Heart left ventricle (tissue), 13 donors: ENCODE measurements around the gene ZFAND2B.

Experiments
- CTCF ChIP-seq, 12 donors: fragments of 200-600 bp; sonication (generic) in 4 of 12; IDR thresholded peaks; one replicate each; pipeline versions ENCODE4 v1.5.0 to v1.8.0; 2018 to 2022; ENCODE audit warnings: antibody characterized with exemption in 12 of 12, mild to moderate bottlenecking in 5 of 12
- POLR2A ChIP-seq, 2 donors: fragments of 450-650 bp; IDR thresholded peaks; one replicate each; pipeline ENCODE4 v1.6.1; 2017; ENCODE audit warnings: antibody characterized with exemption in 2 of 2, mild to moderate bottlenecking in 2 of 2, moderate library complexity in 2 of 2
- donor health status: ischemic (EF 13 %, LVEDD 7.1; RV severe dilation, severe dysfunction).
- donor health status: DM: no; HTN: yes; CAD: no.
- donor health status: DM: no; HTN: no; CAD: no.
- donor health status: ischemic (EF 25% LVEDD 6.9; RV normal size, moderate dysfunction).
- donor health status: ischemic (EF 25% LVEDD 5.7; RV mildly dilated, moderate dysfunction).
- donor health status: ischemic (EF 35%, LVEDD 5.7; RV mildly dilated, moderate dysfunction).
- donor health status: nonischemic (EF 11% LVEDD 7.7; RV severe dilation, severe dysfunction).
- donor health status: DM: yes; HTN: yes; CAD: no.
- donor health status: PGD.
- donor health status: ischemic (EF 29% LVEDD 5.4; RV normal size, mild dysfunction).
- donor health status: nonischemic (EF 23%, LVEDD 6.1; RV moderate dilation, normal function).

DNA sequence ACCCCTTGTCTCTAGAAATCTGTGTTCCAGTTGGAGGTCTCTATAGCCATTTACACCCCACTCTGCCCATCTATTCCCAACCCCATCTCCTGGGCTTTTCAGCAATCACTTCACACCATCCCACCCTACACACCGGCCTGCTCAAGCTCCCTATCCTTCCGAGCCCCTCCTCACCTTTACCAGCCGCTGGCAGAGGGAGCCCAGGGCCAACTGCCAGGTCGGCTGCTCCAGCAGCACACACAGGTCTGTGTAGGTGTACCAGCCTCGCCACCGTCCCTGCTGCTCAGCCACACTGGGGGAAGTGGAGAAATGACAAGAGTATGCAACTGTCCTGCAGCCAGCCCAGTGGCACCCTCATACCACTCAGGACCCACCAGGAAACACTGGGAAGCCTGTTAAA lies 33.4 kb upstream of the ZFAND2B start:
- TF ChIP-seq POLR2A (IDR thresholded peaks at IDR 0.05) (no peak), CTCF (IDR thresholded peaks at IDR 0.05) (no peak)
